ENCODE data around the gene CFAP99.

GRCh38 chr4:2377241-2377640 is 41.5 kb upstream of the CFAP99 start:
- TF ChIP-seq EP300 (IDR thresholded peaks at IDR 0.05; ENCODE audit: borderline replicate concordance) = no peak
- TF ChIP-seq ZBTB7A (IDR thresholded peaks at IDR 0.05; ENCODE audit: low read depth) = no peak
- TF ChIP-seq REST (IDR thresholded peaks at IDR 0.05; ENCODE audit: low read depth) = no peak
- TF ChIP-seq RAD21 (IDR thresholded peaks at IDR 0.05; ENCODE audit: low read depth) = no peak
- TF ChIP-seq EGR1 (IDR thresholded peaks at IDR 0.05) = no peak
- no peak for TF ChIP-seq YY1 (IDR thresholded peaks at IDR 0.05; ENCODE audit: low read depth)
- TF ChIP-seq MAX (IDR thresholded peaks at IDR 0.05) = no peak
- TF ChIP-seq FOXM1 (IDR thresholded peaks at IDR 0.05; ENCODE audit: borderline replicate concordance, low read depth) = no peak
- no peak for TF ChIP-seq TEAD4 (IDR thresholded peaks at IDR 0.05)
- TF ChIP-seq TCF12 (IDR thresholded peaks at IDR 0.05; ENCODE audit: low read depth) = no peak
